ENCODE results near the gene ZNF521. TPM values are rescaled to one million over a fixed set of nuclear protein-coding genes. Genes with fewer than 3 reads are reported as not detected.

ZNF521 gene
- total RNA-seq, 3 donors from 2014 or later = 30.2 to 67.5 (median 51.8) TPM

- H3K36me3 ChIP-seq = no peaks in the 10 kb centered on the region
- no peak overlapping the region for H3K27ac ChIP-seq
- no peak for TF ChIP-seq CTCF (IDR thresholded peaks at IDR 0.05)
- no peak for TF ChIP-seq POLR2AphosphoS5 (IDR thresholded peaks at IDR 0.05)
- no peak for TF ChIP-seq POLR2A (IDR thresholded peaks at IDR 0.05)
- DNase-seq (ENCODE audit: low spot score in 2 of 2) = no peak
- H3K27me3 ChIP-seq = no peaks in the 10 kb centered on the region
- no peaks in the 10 kb centered on the region for H3K4me1 ChIP-seq
- intact Hi-C loops (cut with DNase I; ENCODE audit: low total_unique reads) = no loop called here
- no peak overlapping the region for H3K4me3 ChIP-seq
- no peaks in the 10 kb centered on the region for H3K9me3 ChIP-seq
Measured at GRCh38 chr18:25190472-25190871, 161.5 kb downstream of the ZNF521 start.

GRCh38 chr18:25189391-25190185 lies 162.4 kb downstream of the ZNF521 start:
- Histone ChIP-seq H3K9me3 (no peaks in the 10 kb centered on the region), H3K36me3 (no peaks in the 10 kb centered on the region), H3K27ac (no peak overlapping the region), H3K4me1 (no peaks in the 10 kb centered on the region), H3K4me3 (no peak overlapping the region), H3K27me3 (no peaks in the 10 kb centered on the region)
- TF ChIP-seq POLR2A (IDR thresholded peaks at IDR 0.05) = no peak
- TF ChIP-seq POLR2AphosphoS5 (IDR thresholded peaks at IDR 0.05) = no peak
- no peak for TF ChIP-seq CTCF (IDR thresholded peaks at IDR 0.05)
- intact Hi-C loops (cut with DNase I; ENCODE audit: low total_unique reads) = no loop called here
- no peak for DNase-seq (ENCODE audit: low spot score in 2 of 2)

GRCh38 chr18:25187521-25188192 lies 164.3 kb downstream of the ZNF521 start:
- Histone ChIP-seq H3K36me3 (no peaks in the 10 kb centered on the region), H3K4me3 (no peak overlapping the region), H3K9me3 (no peaks in the 10 kb centered on the region), H3K27ac (no peak overlapping the region), H3K4me1 (no peaks in the 10 kb centered on the region), H3K27me3 (no peaks in the 10 kb centered on the region)
- intact Hi-C loops (cut with DNase I; ENCODE audit: low total_unique reads) = no loop called here
- DNase-seq (ENCODE audit: low spot score in 2 of 2) = no peak
- no peak for TF ChIP-seq POLR2AphosphoS5 (IDR thresholded peaks at IDR 0.05)
- TF ChIP-seq CTCF (IDR thresholded peaks at IDR 0.05) = no peak
- TF ChIP-seq POLR2A (IDR thresholded peaks at IDR 0.05) = no peak

- Histone ChIP-seq H3K27ac (no peak overlapping the region), H3K4me3 (no peak overlapping the region), H3K9me3 (no peaks in the 10 kb centered on the region), H3K4me1 (no peaks in the 10 kb centered on the region), H3K27me3 (no peaks in the 10 kb centered on the region), H3K36me3 (no peaks in the 10 kb centered on the region)
- intact Hi-C loops (cut with DNase I; ENCODE audit: low total_unique reads) = no loop called here
- DNase-seq (ENCODE audit: low spot score in 2 of 2) = no peak
- TF ChIP-seq POLR2AphosphoS5 (IDR thresholded peaks at IDR 0.05) (no peak), POLR2A (IDR thresholded peaks at IDR 0.05) (no peak), CTCF (IDR thresholded peaks at IDR 0.05) (no peak)
Measured at GRCh38 chr18:25186871-25187270, 165.1 kb downstream of the ZNF521 start.

- Histone ChIP-seq H3K36me3 (no peaks in the 10 kb centered on the region), H3K27me3 (no peaks in the 10 kb centered on the region), H3K4me1 (no peaks in the 10 kb centered on the region), H3K4me3 (no peak overlapping the region), H3K9me3 (no peaks in the 10 kb centered on the region), H3K27ac (no peak overlapping the region)
- TF ChIP-seq POLR2A (IDR thresholded peaks at IDR 0.05) (no peak), CTCF (IDR thresholded peaks at IDR 0.05) (no peak), POLR2AphosphoS5 (IDR thresholded peaks at IDR 0.05) (no peak)
- intact Hi-C loops (cut with DNase I; ENCODE audit: low total_unique reads) = no loop called here
- DNase-seq (ENCODE audit: low spot score in 2 of 2) = no peak
Measured at GRCh38 chr18:25181993-25182392, 170.0 kb downstream of the ZNF521 start.

Measured in breast epithelium (tissue), 4 donors.